Choroid plexus epithelial cell (primary cell): Measurements from ENCODE around the gene DDIAS.
A peak's percentile ranks its signal among the peaks of the same experiment; 100 is the strongest.
"Not testable (repeated sequence)": the region's sequence is repeated elsewhere in the genome, so short reads cannot be mapped to it uniquely, and the experiment has no call there.

Source experiments
- DNase-seq: peaks from one replicate; pipeline ENCODE4 v3.0.0-alpha.2; 2010; ENCODE audit warnings: low read depth
- H3K4me3 ChIP-seq: 2 replicates; pipeline ENCODE4 v1.5.1; 2011; ENCODE audit warnings: low read depth, mild to moderate bottlenecking, control low read depth, low read length, moderate library complexity
- TF ChIP-seq, protein P1 (sequence below): conservative IDR thresholded peaks from 2 replicates; pipeline ENCODE4 v1.5.1; 2011; ENCODE audit warnings: low read depth, mild to moderate bottlenecking, control low read depth, inconsistent platforms, low read length, moderate library complexity

Gene DDIAS

DNA sequence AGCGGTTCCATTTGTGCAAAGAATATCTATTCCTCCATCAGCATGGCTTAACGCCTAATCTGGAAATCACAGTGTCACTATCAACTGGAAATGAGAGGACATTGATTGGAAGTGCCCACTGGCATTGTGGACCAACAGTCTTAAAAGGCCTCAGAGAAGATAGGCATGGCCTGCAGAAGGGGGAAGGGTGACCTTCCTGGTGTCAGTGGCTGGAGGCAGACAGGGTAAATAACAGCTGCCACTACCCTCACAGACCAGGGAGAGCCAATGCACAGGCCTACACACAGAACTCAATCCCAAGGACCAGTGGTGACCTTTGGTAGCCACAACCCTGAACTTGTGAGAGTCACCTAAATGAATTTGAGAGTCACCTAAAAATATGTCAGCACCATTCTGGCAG, 36.0 kb downstream of the DDIAS start:
- no peak for DNase-seq
- no peak overlapping the region for H3K4me3 ChIP-seq
- TF ChIP-seq, protein P1, sequence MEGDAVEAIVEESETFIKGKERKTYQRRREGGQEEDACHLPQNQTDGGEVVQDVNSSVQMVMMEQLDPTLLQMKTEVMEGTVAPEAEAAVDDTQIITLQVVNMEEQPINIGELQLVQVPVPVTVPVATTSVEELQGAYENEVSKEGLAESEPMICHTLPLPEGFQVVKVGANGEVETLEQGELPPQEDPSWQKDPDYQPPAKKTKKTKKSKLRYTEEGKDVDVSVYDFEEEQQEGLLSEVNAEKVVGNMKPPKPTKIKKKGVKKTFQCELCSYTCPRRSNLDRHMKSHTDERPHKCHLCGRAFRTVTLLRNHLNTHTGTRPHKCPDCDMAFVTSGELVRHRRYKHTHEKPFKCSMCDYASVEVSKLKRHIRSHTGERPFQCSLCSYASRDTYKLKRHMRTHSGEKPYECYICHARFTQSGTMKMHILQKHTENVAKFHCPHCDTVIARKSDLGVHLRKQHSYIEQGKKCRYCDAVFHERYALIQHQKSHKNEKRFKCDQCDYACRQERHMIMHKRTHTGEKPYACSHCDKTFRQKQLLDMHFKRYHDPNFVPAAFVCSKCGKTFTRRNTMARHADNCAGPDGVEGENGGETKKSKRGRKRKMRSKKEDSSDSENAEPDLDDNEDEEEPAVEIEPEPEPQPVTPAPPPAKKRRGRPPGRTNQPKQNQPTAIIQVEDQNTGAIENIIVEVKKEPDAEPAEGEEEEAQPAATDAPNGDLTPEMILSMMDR = no peak

DNA sequence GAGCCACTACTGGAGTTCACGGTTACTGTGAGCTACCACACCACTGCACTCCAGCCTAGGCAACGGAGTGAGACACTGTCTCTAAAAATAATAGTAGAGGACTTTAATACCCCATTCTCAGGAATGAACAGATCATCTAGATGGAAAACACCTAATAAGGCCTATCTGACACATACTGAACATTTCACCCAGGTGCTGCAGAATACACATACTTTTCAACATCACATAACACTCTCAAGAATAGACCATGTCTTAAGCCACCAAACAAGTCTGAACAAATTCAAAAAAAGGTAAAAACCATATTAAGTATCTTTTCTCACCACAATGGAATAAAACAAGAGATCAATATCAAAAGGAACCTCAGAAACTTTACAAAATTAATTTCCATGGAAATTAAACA, 37.9 kb downstream of the DDIAS start:
- no peak for DNase-seq
- TF ChIP-seq, protein P1 = no peak
- no peak overlapping the region for H3K4me3 ChIP-seq

DNA sequence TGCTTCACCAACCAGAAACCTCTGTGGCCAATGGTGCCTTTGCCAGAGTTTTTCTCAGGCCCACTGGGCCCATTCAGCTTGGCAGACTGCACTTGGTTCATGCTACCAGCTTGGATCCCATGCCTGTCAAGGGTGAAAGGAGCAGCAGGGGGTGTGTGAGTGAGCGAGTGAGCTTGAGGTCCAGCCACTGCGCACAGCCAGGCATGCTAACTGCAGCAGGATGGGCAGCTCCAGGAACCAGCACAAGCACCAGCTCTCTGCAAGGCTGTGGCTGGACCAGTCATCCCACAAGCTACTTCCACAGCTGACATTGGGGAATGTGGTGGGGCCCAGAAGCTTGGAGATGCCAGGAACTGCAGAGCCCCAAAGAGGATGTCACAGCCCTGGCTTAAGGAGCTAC, 40.8 kb downstream of the DDIAS start:
- no peak for DNase-seq
- TF ChIP-seq, protein P1 = no peak
- no peak overlapping the region for H3K4me3 ChIP-seq

DNA sequence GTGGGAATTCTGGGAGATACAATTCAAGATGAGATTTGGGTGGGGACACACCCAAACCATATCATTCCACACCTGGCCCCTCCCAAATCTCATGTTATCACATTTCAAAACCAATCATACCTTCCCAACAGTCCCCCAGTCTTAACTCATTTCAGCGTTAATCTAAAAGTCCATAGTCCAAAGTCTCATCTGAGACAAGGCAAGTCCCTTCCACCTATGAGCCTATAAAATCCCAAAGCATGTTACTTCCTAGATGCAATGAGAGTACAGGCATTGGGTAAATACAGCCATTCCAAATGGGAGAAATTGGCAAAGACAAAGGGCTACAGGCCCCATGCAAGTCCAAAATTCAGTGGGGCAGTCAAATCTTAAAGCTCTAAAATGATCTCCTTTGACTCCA, 41.9 kb downstream of the DDIAS start:
- not testable (repeated sequence) for DNase-seq, H3K4me3 ChIP-seq

DNA sequence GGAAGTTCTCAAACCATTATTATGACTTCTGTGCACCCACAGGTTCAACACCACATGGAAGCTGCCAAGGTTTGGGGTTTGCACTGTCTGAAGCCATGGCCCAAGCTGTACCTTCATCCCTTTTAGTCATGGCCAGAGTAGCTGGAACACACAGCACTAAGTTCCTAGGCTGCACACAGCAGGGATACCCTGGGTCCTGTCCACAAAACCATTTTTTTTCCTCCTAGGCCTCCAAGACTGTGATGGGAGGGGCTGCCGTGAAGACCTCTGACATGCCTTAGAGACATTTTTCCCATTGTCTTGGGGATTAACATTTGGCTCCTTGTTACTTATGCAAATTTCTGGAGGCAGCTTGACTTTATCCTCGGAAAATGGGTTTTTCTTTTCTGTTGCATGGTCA, 42.7 kb downstream of the DDIAS start:
- H3K4me3 ChIP-seq = no peak overlapping the region
- TF ChIP-seq, protein P1 = no peak
- no peak for DNase-seq

DNA sequence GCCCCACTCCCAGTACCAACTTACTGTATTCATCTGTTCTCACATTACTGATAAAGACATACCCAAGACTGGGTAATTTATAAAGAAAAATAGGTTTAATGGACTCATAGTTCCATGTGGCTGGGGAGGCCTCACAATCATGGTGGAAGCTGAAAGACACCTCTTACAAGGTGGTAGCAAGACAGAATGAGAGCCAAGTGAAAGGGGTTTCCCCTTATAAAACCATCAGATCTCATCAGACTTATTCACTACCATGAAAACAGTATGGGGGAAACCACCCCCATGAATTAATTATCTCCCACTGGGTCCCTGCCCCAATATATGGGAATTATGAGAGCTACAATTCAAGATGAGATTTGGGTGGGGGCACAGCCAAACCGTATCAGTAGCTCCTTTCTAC, 43.5 kb downstream of the DDIAS start:
- DNase-seq, H3K4me3 ChIP-seq: not testable (repeated sequence)

DNA sequence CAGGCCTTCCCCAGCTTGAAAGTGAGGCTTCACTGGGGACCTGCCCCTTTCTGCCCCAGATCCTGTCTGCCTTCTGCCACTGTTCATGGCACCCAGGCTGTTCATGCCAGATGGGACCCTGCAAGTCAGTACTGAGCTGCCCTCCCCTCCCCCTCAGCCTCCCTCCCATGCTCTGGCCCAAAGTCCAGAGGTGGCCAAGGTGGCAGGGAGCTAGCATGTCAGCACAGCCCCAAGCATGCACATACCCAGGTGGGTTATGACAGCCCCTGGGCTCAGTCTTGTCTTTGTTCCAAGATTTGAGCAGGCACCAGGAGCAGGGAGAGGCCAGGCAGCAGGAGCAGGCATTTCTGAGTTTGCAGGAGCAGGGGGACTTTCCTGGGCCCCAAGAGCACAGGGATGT, 44.1 kb downstream of the DDIAS start:
- DNase-seq = no peak
- TF ChIP-seq, protein P1 = no peak

DNA sequence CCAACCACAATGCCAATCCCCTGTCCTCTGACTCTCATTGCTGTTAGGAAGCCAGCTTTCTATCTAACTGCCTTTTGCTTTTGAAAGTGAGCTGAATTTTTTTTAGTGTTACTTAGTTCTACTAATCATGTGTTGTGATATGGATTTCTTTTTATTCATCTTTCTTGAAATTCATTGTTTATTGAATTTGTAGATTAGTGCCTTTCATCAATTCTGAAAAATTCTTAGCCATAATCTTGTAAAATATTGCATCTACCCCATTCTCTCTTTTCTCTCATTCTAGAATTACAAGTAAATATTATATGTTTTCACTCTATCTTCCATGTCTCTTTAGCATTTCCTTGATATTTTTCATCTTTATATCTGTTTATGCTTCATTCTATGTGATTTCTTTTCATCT, 47.8 kb downstream of the DDIAS start:
- no peak for DNase-seq
- no peak overlapping the region for H3K4me3 ChIP-seq
- TF ChIP-seq, protein P1 = no peak

More for the DNA sequence above, 44.1 kb downstream of the DDIAS start:
- H3K4me3 ChIP-seq = no peak overlapping the region

DNA sequence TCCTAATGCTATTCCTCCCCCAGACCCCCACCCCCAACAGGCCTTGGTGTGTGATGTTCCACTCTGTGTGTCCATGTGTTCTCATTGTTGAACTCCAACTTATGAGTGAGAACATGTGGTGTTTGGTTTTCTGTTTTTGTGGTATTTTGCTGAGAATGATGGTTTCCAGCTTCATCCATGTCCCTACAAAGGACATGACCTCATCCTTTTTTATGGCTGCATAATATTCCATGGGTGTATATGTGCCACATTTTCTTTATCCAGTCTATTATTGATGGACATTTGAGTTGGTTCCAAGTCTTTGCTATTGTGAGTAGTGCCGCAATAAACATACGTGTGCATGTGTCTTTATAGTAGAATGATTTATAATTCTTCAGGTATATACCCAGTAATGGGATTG, 49.0 kb downstream of the DDIAS start:
- DNase-seq, H3K4me3 ChIP-seq: not testable (repeated sequence)

DNA sequence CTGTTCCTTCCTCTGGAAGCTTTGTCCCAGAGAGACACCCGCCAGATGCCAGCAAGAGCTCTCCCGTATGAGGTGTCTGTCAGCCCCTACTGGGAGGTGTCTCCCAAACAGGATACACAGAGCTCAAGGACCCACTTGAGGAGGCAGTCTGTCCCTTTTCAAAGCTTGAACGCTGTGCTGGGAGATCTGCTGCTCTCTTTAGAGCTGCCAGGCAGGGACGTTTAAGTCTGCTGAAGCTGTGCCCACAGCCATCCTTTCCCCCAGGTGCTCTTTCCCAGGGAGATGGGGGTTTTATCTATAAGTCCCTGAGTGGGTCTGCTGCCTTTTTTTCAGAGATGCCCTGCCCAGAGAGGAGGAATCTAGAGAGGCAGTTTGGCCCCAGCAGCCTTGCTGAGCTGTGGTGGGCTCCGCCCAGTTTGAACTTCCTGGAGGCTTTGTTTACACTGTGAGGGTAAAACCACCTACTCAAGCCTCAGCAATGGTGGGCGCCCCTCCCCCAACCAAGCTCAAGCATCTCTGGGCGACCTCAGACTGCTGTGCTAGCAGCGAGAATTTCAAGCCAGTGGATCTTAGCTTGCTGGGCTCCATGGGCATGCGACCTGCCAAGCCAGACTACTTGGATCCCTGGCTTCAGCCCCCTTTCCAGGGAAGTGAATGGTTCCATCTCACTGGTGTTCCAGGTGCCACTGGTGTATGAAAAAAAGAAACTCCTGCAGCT, 54.4 kb downstream of the DDIAS start:
- DNase-seq = peak; percentile 20
- H3K4me3 ChIP-seq = not testable (repeated sequence)
